A549 (cell line): ENCODE measurements around the gene MOV10L1.

Experiments used
- EP300 ChIP-seq, 2 experiments: fragments of >200 bp; sonication (Bioruptor Twin); formaldehyde crosslinking; IDR thresholded peaks; 2 replicates in 1 of 2; 3 replicates in 1 of 2; pipeline ENCODE4 v1.6.1; 2016 to 2017
- JUN ChIP-seq, 2 experiments: fragments of >200 bp; sonication (Bioruptor Twin); formaldehyde crosslinking; IDR thresholded peaks; 2 replicates in 1 of 2; 3 replicates in 1 of 2; pipeline ENCODE4 v1.6.1; 2016 to 2017
- MYC ChIP-seq: IDR thresholded peaks from 2 replicates; pipeline ENCODE4 v1.6.1; 2012; ENCODE audit warnings: mild to moderate bottlenecking, inconsistent platforms, low read length, improper control_type of control experiment, borderline replicate concordance
- POLR2A ChIP-seq: IDR thresholded peaks from 2 replicates; pipeline ENCODE4 v1.6.1; 2012; ENCODE audit warnings: mild to moderate bottlenecking, low read length
- POLR2AphosphoS2 ChIP-seq: conservative IDR thresholded peaks from 2 replicates; pipeline ENCODE4 v1.6.1; 2012; ENCODE audit warnings: low read length, improper control_type of control experiment, inconsistent platforms
- RFX5 ChIP-seq: fragments of 450-650 bp; IDR thresholded peaks from 2 replicates; pipeline ENCODE4 v1.7.1; 2014; ENCODE audit warnings: antibody characterized with exemption, mild to moderate bottlenecking, moderate library complexity
- SMC3 ChIP-seq: fragments of >200 bp; sonication (Bioruptor Twin); formaldehyde crosslinking; IDR thresholded peaks from 3 replicates; pipeline ENCODE4 v1.6.1; 2018; ENCODE audit warnings: inconsistent platforms
- TF ChIP-seq, protein P1 (sequence below): fragments of >200 bp; sonication (Bioruptor Twin); formaldehyde crosslinking; IDR thresholded peaks from 3 replicates; pipeline ENCODE4 v1.5.1; 2016
- TF ChIP-seq, protein P2 (sequence below): fragments of 200-600 bp; sonication (generic); IDR thresholded peaks from 2 replicates; pipeline ENCODE4 v1.6.1; 2016; ENCODE audit warnings: antibody characterized with exemption, mild to moderate bottlenecking, moderate library complexity
- TF ChIP-seq, protein P3 (sequence below): IDR thresholded peaks from 2 replicates; pipeline ENCODE4 v1.6.1; 2012

DNA sequence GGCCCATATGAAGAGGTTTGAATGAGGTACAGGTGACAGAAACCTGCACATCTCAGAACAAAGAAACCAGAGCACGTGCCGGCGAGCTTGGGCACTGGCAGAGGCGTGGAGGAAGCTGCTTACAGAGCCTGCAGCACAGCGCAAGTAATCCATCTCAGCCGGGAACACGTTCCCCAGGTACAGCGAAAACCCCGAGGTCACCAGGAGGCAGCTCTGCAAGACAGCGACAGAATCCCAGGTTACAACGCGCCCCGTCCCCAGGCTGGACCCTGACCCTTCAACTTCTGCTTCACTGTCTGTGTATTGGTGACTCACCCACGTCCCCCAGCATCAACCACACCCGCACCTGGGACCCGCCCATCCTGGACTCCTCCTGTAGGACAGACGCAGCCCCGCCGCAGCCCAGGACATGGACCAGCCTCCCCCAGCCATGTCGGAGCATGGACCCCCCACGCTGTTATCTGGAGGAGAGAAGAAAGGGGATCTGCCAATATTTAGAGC lies 6.8 kb upstream of the MOV10L1 start:
- no peak for TF ChIP-seq POLR2A
- TF ChIP-seq, protein P1, sequence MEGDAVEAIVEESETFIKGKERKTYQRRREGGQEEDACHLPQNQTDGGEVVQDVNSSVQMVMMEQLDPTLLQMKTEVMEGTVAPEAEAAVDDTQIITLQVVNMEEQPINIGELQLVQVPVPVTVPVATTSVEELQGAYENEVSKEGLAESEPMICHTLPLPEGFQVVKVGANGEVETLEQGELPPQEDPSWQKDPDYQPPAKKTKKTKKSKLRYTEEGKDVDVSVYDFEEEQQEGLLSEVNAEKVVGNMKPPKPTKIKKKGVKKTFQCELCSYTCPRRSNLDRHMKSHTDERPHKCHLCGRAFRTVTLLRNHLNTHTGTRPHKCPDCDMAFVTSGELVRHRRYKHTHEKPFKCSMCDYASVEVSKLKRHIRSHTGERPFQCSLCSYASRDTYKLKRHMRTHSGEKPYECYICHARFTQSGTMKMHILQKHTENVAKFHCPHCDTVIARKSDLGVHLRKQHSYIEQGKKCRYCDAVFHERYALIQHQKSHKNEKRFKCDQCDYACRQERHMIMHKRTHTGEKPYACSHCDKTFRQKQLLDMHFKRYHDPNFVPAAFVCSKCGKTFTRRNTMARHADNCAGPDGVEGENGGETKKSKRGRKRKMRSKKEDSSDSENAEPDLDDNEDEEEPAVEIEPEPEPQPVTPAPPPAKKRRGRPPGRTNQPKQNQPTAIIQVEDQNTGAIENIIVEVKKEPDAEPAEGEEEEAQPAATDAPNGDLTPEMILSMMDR: no peak
- TF ChIP-seq, protein P2, sequence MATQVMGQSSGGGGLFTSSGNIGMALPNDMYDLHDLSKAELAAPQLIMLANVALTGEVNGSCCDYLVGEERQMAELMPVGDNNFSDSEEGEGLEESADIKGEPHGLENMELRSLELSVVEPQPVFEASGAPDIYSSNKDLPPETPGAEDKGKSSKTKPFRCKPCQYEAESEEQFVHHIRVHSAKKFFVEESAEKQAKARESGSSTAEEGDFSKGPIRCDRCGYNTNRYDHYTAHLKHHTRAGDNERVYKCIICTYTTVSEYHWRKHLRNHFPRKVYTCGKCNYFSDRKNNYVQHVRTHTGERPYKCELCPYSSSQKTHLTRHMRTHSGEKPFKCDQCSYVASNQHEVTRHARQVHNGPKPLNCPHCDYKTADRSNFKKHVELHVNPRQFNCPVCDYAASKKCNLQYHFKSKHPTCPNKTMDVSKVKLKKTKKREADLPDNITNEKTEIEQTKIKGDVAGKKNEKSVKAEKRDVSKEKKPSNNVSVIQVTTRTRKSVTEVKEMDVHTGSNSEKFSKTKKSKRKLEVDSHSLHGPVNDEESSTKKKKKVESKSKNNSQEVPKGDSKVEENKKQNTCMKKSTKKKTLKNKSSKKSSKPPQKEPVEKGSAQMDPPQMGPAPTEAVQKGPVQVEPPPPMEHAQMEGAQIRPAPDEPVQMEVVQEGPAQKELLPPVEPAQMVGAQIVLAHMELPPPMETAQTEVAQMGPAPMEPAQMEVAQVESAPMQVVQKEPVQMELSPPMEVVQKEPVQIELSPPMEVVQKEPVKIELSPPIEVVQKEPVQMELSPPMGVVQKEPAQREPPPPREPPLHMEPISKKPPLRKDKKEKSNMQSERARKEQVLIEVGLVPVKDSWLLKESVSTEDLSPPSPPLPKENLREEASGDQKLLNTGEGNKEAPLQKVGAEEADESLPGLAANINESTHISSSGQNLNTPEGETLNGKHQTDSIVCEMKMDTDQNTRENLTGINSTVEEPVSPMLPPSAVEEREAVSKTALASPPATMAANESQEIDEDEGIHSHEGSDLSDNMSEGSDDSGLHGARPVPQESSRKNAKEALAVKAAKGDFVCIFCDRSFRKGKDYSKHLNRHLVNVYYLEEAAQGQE: no peak
- no peak for TF ChIP-seq JUN (IDR thresholded peaks at IDR 0.05)
- no peak for TF ChIP-seq POLR2AphosphoS2
- no peak for TF ChIP-seq MYC
- no peak for TF ChIP-seq EP300 (IDR thresholded peaks at IDR 0.05)
- no peak for TF ChIP-seq RFX5
- no peak for TF ChIP-seq SMC3
- TF ChIP-seq, protein P3, sequence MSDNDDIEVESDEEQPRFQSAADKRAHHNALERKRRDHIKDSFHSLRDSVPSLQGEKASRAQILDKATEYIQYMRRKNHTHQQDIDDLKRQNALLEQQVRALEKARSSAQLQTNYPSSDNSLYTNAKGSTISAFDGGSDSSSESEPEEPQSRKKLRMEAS: no peak
